IMR-90 (cell line): Measurements from ENCODE around the gene BRD3. TPM values are rescaled to one million over a fixed set of nuclear protein-coding genes. Genes with fewer than 3 reads are reported as not detected.

Experiments
- ATAC-seq: fragments of 200-7000 bp; cut with Tn5 transposase; 2 replicates; pipeline ENCODE4 v1.9.1; 2020; ENCODE audit warnings: low read depth, mild to moderate bottlenecking, moderate library complexity
- BruUV-seq: library from RNA; stranded (reverse); fragments of 400-500 nt; replicated peaks from 2 replicates; lab custom pipeline; 2021; lab: Mats Ljungman, UMichigan
- CTCF ChIA-PET: fragments of 300-600 bp; formaldehyde crosslinking; extraction: SDS; loops from one replicate; lab custom pipeline; 2021; ENCODE audit warnings: antibody characterized with exemption; lab: Yijun Ruan, JAX
- POLR2A ChIA-PET: fragments of 300-600 bp; sonication (Branson Sonifier 250); formaldehyde crosslinking; loops from one replicate; lab custom pipeline; 2022; ENCODE audit warnings: antibody characterized with exemption; ENCODE audit not compliant: unreplicated experiment; lab: Charles Lee
- DNase-seq: peaks from one replicate; pipeline ENCODE4 v3.0.0; 2013
- H2AFZ ChIP-seq: replicated peaks from 2 replicates; pipeline ENCODE3; 2013; ENCODE audit warnings: low read length, mild to moderate bottlenecking; ENCODE audit not compliant: poor library complexity
- H2AK5ac ChIP-seq: 2 replicates; pipeline ENCODE4 v1.6.1; 2013; ENCODE audit warnings: low read depth, low read length, inconsistent platforms
- H2AK9ac ChIP-seq: replicated peaks from 2 replicates; pipeline ENCODE3; 2013; ENCODE audit warnings: mild to moderate bottlenecking, low read depth, low read length, moderate library complexity; ENCODE audit not compliant: poor library complexity
- H2BK120ac ChIP-seq: 2 replicates; pipeline ENCODE4 v1.6.1; 2013; ENCODE audit warnings: low read depth, low read length, inconsistent platforms
- H2BK15ac ChIP-seq: 3 replicates; pipeline ENCODE4 v1.6.1; 2013; ENCODE audit warnings: low read depth, low read length, inconsistent platforms
- H2BK20ac ChIP-seq: 2 replicates; pipeline ENCODE4 v1.6.1; 2013; ENCODE audit warnings: low read depth, mild to moderate bottlenecking, inconsistent platforms, low read length, moderate library complexity
- H2BK5ac ChIP-seq: 2 replicates; pipeline ENCODE4 v1.6.1; 2013; ENCODE audit warnings: mild to moderate bottlenecking, low read depth, low read length, inconsistent platforms; ENCODE audit not compliant: poor library complexity, severe bottlenecking
- H3K14ac ChIP-seq: replicated peaks from 2 replicates; pipeline ENCODE4 v1.6.1; 2013; ENCODE audit warnings: low read depth, low read length, inconsistent platforms
- H3K18ac ChIP-seq: 2 replicates; pipeline ENCODE4 v1.6.1; 2013; ENCODE audit warnings: low read depth, low read length, control low read depth
- H3K23ac ChIP-seq: 2 replicates; pipeline ENCODE4 v1.6.1; 2013; ENCODE audit warnings: low read depth, low read length, inconsistent platforms
- H3K27ac ChIP-seq: 2 replicates; pipeline ENCODE4 v1.5.1; 2013; ENCODE audit warnings: mild to moderate bottlenecking, control low read depth, low read length; ENCODE audit not compliant: insufficient read depth
- H3K27me3 ChIP-seq: 2 replicates; pipeline ENCODE4 v1.6.1; 2013; ENCODE audit warnings: low read length; ENCODE audit not compliant: control insufficient read depth, insufficient read depth
- H3K36me3 ChIP-seq: 2 replicates; pipeline ENCODE4 v1.6.1; 2013; ENCODE audit warnings: low read length, mixed read lengths; ENCODE audit not compliant: control insufficient read depth, insufficient read depth
- H3K4ac ChIP-seq: 2 replicates; pipeline ENCODE4 v1.6.1; 2013; ENCODE audit warnings: low read depth, low read length, inconsistent platforms
- H3K4me1 ChIP-seq: 2 replicates; pipeline ENCODE4 v1.6.1; 2013; ENCODE audit warnings: low read length, mixed read lengths; ENCODE audit not compliant: control insufficient read depth, insufficient read depth
- H3K4me2 ChIP-seq: 2 replicates; pipeline ENCODE4 v1.6.1; 2013; ENCODE audit warnings: low read depth, mild to moderate bottlenecking, control low read depth, low read length, moderate library complexity
- H3K4me3 ChIP-seq: 2 replicates; pipeline ENCODE4 v1.5.1; 2013; ENCODE audit warnings: low read depth, mild to moderate bottlenecking, control low read depth, low read length, moderate library complexity; ENCODE audit not compliant: insufficient read depth
- H3K56ac ChIP-seq: 2 replicates; pipeline ENCODE4 v1.6.1; 2013; ENCODE audit warnings: low read length, inconsistent platforms; ENCODE audit not compliant: insufficient read depth; ENCODE audit errors: extremely low read depth
- H3K79me1 ChIP-seq, 2 experiments: 2 replicates each; pipeline ENCODE4 v1.6.1; 2013; ENCODE audit warnings: low read length in 2 of 2, inconsistent platforms in 1 of 2, low read depth in 1 of 2
- H3K9ac ChIP-seq: 2 replicates; pipeline ENCODE4 v1.6.1; 2013; ENCODE audit warnings: low read depth, low read length, control low read depth
- H3K9me1 ChIP-seq: 2 replicates; pipeline ENCODE4 v1.6.1; 2013; ENCODE audit warnings: low read length, inconsistent platforms; ENCODE audit not compliant: insufficient read depth
- H3K9me3 ChIP-seq: 2 replicates; pipeline ENCODE4 v1.6.1; 2013; ENCODE audit warnings: low read length; ENCODE audit not compliant: control insufficient read depth, insufficient read depth
- H4K20me1 ChIP-seq: 2 replicates; pipeline ENCODE4 v1.6.1; 2013; ENCODE audit warnings: low read length, inconsistent platforms; ENCODE audit not compliant: insufficient read depth
- H4K5ac ChIP-seq: 2 replicates; pipeline ENCODE4 v1.6.1; 2013; ENCODE audit warnings: mild to moderate bottlenecking, low read depth, low read length, control low read depth
- H4K8ac ChIP-seq, 2 experiments: 2 replicates each; pipeline ENCODE4 v1.6.1; 2013; ENCODE audit warnings: low read depth in 2 of 2, low read length in 2 of 2, control low read depth in 1 of 2, inconsistent platforms in 1 of 2
- H4K91ac ChIP-seq: 2 replicates; pipeline ENCODE4 v1.6.1; 2013; ENCODE audit warnings: low read depth, low read length, inconsistent platforms; ENCODE audit not compliant: insufficient read depth
- WGBS, 2 experiments: methylation state at CpG; one replicate each; pipeline versions ENCODE4 v1.1.5 to v1.1.7; 2013; ENCODE audit warnings: missing lambda C conversion rate in 2 of 2; ENCODE audit not compliant: insufficient read length in 1 of 2; ENCODE audit errors: extremely low coverage in 2 of 2; 5-methylcytosine and 5-hydroxymethylcytosine counted together
- dilution Hi-C: fragments of 300-500 bp; cut with HindIII; formaldehyde crosslinking; loops from one replicate; pipeline ENCODE4 v1.14.3; 2018; ENCODE audit warnings: low sequenced_read_pairs; ENCODE audit not compliant: unreplicated experiment
- in situ Hi-C: fragments of 300-500 bp; cut with MboI; formaldehyde crosslinking; loops from 3 replicates; pipeline ENCODE4 v1.14.3; 2019; ENCODE audit warnings: low sequenced_read_pairs, inconsistent platforms, mixed read lengths
- intact Hi-C: fragments of 100-400 bp; cut with micrococcal nuclease; formaldehyde crosslinking; loops from 2 replicates; pipeline ENCODE4 v1.10.0; 2022
- polyA plus RNA-seq, 3 experiments: library from polyadenylated mRNA; depleted of rRNA; stranded (reverse); fragments of >200 nt; gene quantifications; 2 replicates each; pipeline ENCODE4 v1.2.3, GENCODE V29; 2012; ENCODE audit warnings: low replicate concordance in 1 of 3
- total RNA-seq: library from RNA; depleted of rRNA; stranded (reverse); fragments of >200 nt; gene quantifications from 2 replicates; pipeline ENCODE4 v1.2.3, GENCODE V29; 2012
- TF ChIP-seq, protein P1 (sequence below): fragments of 150-350 bp; IDR thresholded peaks from 2 replicates; pipeline ENCODE4 v1.6.1; 2017; ENCODE audit warnings: mild to moderate bottlenecking, antibody characterized with exemption, low read length, low read depth

BRD3 gene
- total and polyA plus RNA-seq, 2 of the 4 experiments (the other 2 are of a cell fraction): 2.2 to 7.1 TPM

- H3K79me1 ChIP-seq: no peaks in the 10 kb centered on the region
- H3K4me1 ChIP-seq: no peaks in the 10 kb centered on the region; the same call in 1 of the 2 replicates
- peaks cover 7% of the 10 kb centered on the region for H3K9me3 ChIP-seq
- H3K36me3 ChIP-seq: no peaks in the 10 kb centered on the region
- no peak for ATAC-seq
- no peak overlapping the region for H2BK20ac ChIP-seq
- dilution Hi-C loops: loop anchor here (25.0 kb wide), 1 partner anchor 223 kb away; no protein-coding TSS in a partner anchor
- no peak overlapping the region for H3K9ac ChIP-seq
- no peak overlapping the region for H4K5ac ChIP-seq
- no peak overlapping the region for H3K4me3 ChIP-seq
- DNase-seq: no peak
- no peak overlapping the region for H2BK15ac ChIP-seq
- intact Hi-C loops: no loop called here
- no peak overlapping the region for H2AK9ac ChIP-seq
- H3K27me3 ChIP-seq: peaks cover 5% of the 10 kb centered on the region; the same call in 1 of the 2 replicates
- WGBS, 2 experiments: 78% methylated on average over 14 of the region's 20 CpGs; no CpG with 5 or more reads in 1 of the 2 experiments
- no peak overlapping the region for H4K8ac ChIP-seq
- ChIA-PET CTCF (interaction anchor here (1.5 kb wide), 1 partner anchor 228 kb away, joined by 3 read pairs; no protein-coding TSS in a partner anchor), POLR2A (interaction anchor here (0.6 kb wide), 1 partner anchor 14 kb away, joined by 6 read pairs; no protein-coding TSS in a partner anchor)
- no peaks in the 10 kb centered on the region for H4K20me1 ChIP-seq
- no peak overlapping the region for H3K4ac ChIP-seq
- in situ Hi-C loops: no loop called here
- H3K14ac ChIP-seq: no peak overlapping the region
- TF ChIP-seq, protein P1, sequence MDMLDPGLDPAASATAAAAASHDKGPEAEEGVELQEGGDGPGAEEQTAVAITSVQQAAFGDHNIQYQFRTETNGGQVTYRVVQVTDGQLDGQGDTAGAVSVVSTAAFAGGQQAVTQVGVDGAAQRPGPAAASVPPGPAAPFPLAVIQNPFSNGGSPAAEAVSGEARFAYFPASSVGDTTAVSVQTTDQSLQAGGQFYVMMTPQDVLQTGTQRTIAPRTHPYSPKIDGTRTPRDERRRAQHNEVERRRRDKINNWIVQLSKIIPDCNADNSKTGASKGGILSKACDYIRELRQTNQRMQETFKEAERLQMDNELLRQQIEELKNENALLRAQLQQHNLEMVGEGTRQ: no peak
- H3K27ac ChIP-seq: no peak overlapping the region
- no peak overlapping the region for H2BK120ac ChIP-seq
- H4K91ac ChIP-seq: no peak overlapping the region
- no peak overlapping the region for H3K4me2 ChIP-seq
- no peak overlapping the region for H3K56ac ChIP-seq
- H2BK5ac ChIP-seq: no peak overlapping the region
- no TSS peak for BruUV-seq
- no peaks in the 10 kb centered on the region; the same call in 1 of the 2 replicates for H3K9me1 ChIP-seq
- no peak overlapping the region for H2AK5ac ChIP-seq
- no peak overlapping the region for H3K23ac ChIP-seq
- no peak overlapping the region for H2AFZ ChIP-seq
- no peak overlapping the region for H3K18ac ChIP-seq
Measured at GRCh38 chr9:134010310-134011173, 57.3 kb downstream of the BRD3 start.
